AG04450 (cell line): ENCODE measurements around the gene BCL11A. TPM values are rescaled to one million over a fixed set of nuclear protein-coding genes. Genes with fewer than 3 reads are reported as not detected.

ENCODE experiments used
- CTCF ChIA-PET: fragments of 300-600, 350-600 bp; formaldehyde crosslinking; extraction: SDS; loops from one replicate; lab custom pipeline; 2022; ENCODE audit warnings: antibody characterized with exemption, inconsistent platforms; lab: Charles Lee
- POLR2A ChIA-PET: fragments of 350-600 bp; formaldehyde crosslinking; extraction: SDS; loops from one replicate; lab custom pipeline; 2021; ENCODE audit warnings: antibody characterized with exemption, inconsistent platforms; lab: Yijun Ruan, JAX
- DNase-seq: peaks from one replicate; pipeline ENCODE4 v3.0.0-alpha.2; 2011; ENCODE audit warnings: low read depth, low spot score
- H3K27ac ChIP-seq: one replicate; pipeline ENCODE4 v1.5.1; 2012; ENCODE audit warnings: low read depth, low read length, control low read depth
- H3K27me3 ChIP-seq: one replicate; pipeline ENCODE4 v1.6.0; 2012; ENCODE audit warnings: low read length; ENCODE audit not compliant: control insufficient read depth, insufficient read depth
- H3K4me3 ChIP-seq: 2 replicates; pipeline ENCODE4 v1.5.1; 2011; ENCODE audit warnings: mild to moderate bottlenecking, low read depth, low read length, control low read depth
- H3K9me3 ChIP-seq: 2 replicates; pipeline ENCODE4 v1.5.1; 2012; ENCODE audit warnings: low read length; ENCODE audit not compliant: control insufficient read depth, insufficient read depth
- polyA plus RNA-seq: library from polyadenylated mRNA; depleted of rRNA; stranded (reverse); fragments of >200 nt; gene quantifications from 2 replicates; pipeline ENCODE4 v1.2.3, GENCODE V29; 2011
- TF ChIP-seq, protein P1 (sequence below): IDR thresholded peaks from 2 replicates; pipeline ENCODE4 v1.5.1; 2011; ENCODE audit warnings: low read depth, low read length, control low read depth, inconsistent platforms

Gene BCL11A
- polyA plus RNA-seq, 1 experiment: 1.1 TPM

DNA sequence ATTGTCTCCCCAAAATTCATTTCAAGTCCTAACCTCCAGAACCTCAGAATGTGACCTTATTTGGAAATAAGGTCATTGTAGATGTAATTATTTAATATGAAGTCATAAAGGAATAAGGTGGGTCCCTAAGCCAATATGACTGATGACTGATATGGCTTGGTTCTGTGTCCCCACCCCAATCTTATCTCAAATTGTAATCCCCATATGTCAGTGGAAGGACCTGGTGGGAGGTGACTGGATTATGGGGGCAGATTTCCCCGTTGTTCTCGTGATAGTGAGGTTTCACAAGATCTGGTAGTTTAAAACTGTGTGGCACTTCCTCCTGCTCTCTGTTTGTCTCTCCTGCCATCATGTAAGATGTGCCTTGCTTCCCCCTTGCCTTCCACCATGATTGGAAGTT, 43.0 kb upstream of the BCL11A start:
- Histone ChIP-seq H3K27me3 (peaks cover 4% of the 10 kb centered on the region), H3K27ac (no peak overlapping the region), H3K9me3 (no peaks in the 10 kb centered on the region), H3K4me3 (no peak overlapping the region)
- ChIA-PET POLR2A (no interaction called here), CTCF (interaction anchor here (1.5 kb wide), 1 partner anchor 13 kb away, joined by 5 read pairs; no protein-coding TSS in a partner anchor)
- TF ChIP-seq, protein P1, sequence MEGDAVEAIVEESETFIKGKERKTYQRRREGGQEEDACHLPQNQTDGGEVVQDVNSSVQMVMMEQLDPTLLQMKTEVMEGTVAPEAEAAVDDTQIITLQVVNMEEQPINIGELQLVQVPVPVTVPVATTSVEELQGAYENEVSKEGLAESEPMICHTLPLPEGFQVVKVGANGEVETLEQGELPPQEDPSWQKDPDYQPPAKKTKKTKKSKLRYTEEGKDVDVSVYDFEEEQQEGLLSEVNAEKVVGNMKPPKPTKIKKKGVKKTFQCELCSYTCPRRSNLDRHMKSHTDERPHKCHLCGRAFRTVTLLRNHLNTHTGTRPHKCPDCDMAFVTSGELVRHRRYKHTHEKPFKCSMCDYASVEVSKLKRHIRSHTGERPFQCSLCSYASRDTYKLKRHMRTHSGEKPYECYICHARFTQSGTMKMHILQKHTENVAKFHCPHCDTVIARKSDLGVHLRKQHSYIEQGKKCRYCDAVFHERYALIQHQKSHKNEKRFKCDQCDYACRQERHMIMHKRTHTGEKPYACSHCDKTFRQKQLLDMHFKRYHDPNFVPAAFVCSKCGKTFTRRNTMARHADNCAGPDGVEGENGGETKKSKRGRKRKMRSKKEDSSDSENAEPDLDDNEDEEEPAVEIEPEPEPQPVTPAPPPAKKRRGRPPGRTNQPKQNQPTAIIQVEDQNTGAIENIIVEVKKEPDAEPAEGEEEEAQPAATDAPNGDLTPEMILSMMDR: no peak
- no peak for DNase-seq

DNA sequence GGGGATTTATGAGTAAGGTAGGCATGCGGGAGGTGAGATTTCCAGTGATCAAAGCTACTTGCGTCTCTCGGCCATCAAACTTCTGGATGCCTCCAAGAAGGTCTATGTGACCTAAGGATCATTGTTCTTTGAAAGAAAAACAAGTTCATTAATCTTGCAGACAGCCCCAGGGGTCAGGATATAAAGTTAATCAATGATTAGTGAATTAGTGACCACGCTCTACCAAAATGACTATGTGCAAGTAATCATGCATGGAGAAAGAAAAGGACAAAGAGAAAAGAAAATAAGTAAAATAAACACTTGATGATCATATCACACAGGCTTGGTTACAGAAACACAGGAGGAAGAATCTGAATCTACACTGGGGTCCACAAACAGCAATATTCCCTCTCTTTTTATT, 42.5 kb upstream of the BCL11A start:
- DNase-seq: no peak
- H3K27me3 ChIP-seq: peaks cover 4% of the 10 kb centered on the region
- ChIA-PET CTCF (interaction anchor here (1.5 kb wide), 1 partner anchor 12 kb away, joined by 5 read pairs; no protein-coding TSS in a partner anchor), POLR2A (no interaction called here)
- no peak overlapping the region for H3K4me3 ChIP-seq
- TF ChIP-seq, protein P1: no peak
- no peaks in the 10 kb centered on the region for H3K9me3 ChIP-seq
- H3K27ac ChIP-seq: no peak overlapping the region

GRCh38 chr2:60589104-60589503, 35.6 kb upstream of the BCL11A start:
- ChIA-PET CTCF (interaction anchor here (0.6 kb wide), 1 partner anchor 1570 kb away, joined by 3 read pairs; no protein-coding TSS in a partner anchor), POLR2A (no interaction called here)
- TF ChIP-seq, protein P1: no peak
- Histone ChIP-seq H3K27ac (no peak overlapping the region), H3K27me3 (no peaks in the 10 kb centered on the region), H3K9me3 (no peaks in the 10 kb centered on the region), H3K4me3 (no peak overlapping the region)
- DNase-seq: no peak

- peaks cover 4% of the 10 kb centered on the region for H3K27me3 ChIP-seq
- POLR2A ChIA-PET: no interaction called here
- H3K9me3 ChIP-seq: no peaks in the 10 kb centered on the region
- CTCF ChIA-PET: interaction anchor here (1.8 to 6.8 kb wide), 2 partner anchors 25 to 1561 kb away, joined by 8 to 62 read pairs; no protein-coding TSS in a partner anchor
- H3K4me3 ChIP-seq: no peak overlapping the region
- H3K27ac ChIP-seq: no peak overlapping the region
- TF ChIP-seq, protein P1: no peak
- DNase-seq: no peak
Measured at GRCh38 chr2:60586081-60586480, 32.6 kb upstream of the BCL11A start.

GRCh38 chr2:60585276-60585675, 31.8 kb upstream of the BCL11A start:
- TF ChIP-seq, protein P1: no peak
- Histone ChIP-seq H3K9me3 (no peaks in the 10 kb centered on the region), H3K4me3 (no peak overlapping the region), H3K27me3 (peaks cover 4% of the 10 kb centered on the region), H3K27ac (no peak overlapping the region)
- no peak for DNase-seq
- CTCF ChIA-PET: interaction anchor here (1.8 to 6.8 kb wide), 2 partner anchors 24 to 1560 kb away, joined by 8 to 62 read pairs; no protein-coding TSS in a partner anchor
- POLR2A ChIA-PET: no interaction called here
